ENCODE measurements around the gene ICAM5.

ICAM5 gene

DNA sequence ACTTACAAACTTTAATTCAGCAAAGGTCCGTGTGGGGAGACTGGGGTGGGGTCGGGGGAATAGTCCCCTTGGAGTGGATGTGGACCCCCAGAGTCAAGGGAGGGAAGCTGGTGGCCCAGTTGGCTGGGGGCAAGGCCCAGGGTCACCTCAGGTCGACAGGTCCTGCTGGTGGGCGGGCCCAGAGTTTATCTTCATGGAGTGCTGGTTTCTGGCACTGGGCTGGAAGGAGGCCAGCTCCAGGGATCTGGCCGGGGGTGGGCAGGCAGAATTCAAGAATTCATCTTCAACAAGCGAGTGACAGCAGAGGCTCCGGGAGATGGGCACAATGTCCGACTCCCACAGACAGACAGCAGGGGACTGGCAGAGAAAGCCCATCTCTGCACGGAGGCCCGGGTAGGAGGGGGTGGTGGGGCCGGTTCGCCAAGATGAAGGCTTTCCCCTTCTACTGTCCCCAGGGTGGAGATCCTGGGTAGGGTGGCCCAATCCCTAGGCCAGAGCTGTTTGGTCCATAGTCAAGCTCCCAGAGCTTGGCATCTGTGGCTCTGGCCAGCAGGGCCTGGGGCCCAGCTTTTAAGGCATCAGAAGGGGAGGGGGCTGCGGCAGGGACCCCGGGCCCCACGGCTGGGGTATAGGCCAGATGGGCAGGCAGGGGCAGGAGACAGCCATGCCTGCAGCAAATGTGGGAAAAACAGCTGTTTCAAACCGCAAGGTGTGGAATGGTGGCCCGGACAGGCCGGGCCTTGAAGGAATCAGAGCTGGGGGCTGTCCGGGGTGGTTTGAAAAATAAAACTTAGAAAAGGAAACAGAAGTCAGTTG is 26.7 kb downstream of the ICAM5 start:
- H3K4me3 ChIP-seq (ENCODE audit: low read depth, low read length) = peak overlapping the region; percentile 76
- TF ChIP-seq, protein P1, sequence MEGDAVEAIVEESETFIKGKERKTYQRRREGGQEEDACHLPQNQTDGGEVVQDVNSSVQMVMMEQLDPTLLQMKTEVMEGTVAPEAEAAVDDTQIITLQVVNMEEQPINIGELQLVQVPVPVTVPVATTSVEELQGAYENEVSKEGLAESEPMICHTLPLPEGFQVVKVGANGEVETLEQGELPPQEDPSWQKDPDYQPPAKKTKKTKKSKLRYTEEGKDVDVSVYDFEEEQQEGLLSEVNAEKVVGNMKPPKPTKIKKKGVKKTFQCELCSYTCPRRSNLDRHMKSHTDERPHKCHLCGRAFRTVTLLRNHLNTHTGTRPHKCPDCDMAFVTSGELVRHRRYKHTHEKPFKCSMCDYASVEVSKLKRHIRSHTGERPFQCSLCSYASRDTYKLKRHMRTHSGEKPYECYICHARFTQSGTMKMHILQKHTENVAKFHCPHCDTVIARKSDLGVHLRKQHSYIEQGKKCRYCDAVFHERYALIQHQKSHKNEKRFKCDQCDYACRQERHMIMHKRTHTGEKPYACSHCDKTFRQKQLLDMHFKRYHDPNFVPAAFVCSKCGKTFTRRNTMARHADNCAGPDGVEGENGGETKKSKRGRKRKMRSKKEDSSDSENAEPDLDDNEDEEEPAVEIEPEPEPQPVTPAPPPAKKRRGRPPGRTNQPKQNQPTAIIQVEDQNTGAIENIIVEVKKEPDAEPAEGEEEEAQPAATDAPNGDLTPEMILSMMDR (IDR thresholded peaks at IDR 0.05; ENCODE audit: low read depth, low read length) = no peak
- TF ChIP-seq, protein P2, sequence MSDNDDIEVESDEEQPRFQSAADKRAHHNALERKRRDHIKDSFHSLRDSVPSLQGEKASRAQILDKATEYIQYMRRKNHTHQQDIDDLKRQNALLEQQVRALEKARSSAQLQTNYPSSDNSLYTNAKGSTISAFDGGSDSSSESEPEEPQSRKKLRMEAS (IDR thresholded peaks at IDR 0.05; ENCODE audit: low read depth, low read length) = no peak
- no peak for TF ChIP-seq POLR2A (IDR thresholded peaks at IDR 0.05; ENCODE audit: extremely low read depth, insufficient read length)
- no peak for TF ChIP-seq MYC (IDR thresholded peaks at IDR 0.05; ENCODE audit: low read depth, low read length)
- DNase-seq (ENCODE audit: low read depth) = no peak

DNA sequence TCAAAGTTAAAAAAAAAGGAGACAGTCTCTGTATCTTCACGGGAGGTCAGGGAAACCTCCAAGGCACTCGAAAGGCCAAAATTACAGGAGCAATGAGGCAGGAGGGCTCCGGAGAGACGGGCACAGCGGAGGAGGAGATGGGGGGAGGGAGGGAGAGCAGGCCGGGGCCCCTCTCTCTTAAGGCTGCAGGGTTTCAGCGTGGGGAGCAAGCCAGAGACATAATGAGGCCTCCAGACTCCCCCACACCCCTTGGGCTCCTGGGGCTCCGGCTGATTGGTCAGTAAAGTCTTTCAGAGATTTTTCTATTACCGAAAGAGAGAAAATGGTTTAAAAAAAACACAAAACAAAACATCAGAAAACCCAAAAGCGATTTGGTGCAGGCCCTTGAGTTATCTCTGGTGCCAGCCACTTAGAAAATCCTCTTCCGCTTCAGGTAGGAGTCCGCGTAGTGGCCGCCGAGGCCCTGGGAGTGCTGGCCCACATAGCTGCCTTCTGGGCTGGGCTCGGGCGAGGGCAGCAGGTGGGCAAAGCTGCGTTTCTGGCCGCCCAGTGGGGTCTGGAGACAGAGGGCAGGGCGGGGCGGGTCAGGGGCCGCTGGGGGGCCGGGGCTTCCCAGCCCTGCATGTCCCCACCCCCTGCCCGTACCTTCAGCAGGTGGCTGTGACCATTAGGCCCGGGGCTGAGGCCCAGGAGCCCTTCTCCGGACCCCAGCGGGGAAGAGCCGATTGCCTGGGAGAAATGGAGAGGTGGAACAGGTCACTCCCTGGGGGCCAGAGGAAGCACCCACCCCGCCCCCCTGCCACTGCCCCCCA is 27.5 kb downstream of the ICAM5 start:
- H3K4me3 ChIP-seq (ENCODE audit: low read depth, low read length) = no peak overlapping the region
- no peak for DNase-seq (ENCODE audit: low read depth)
- TF ChIP-seq, protein P2 (IDR thresholded peaks at IDR 0.05; ENCODE audit: low read depth, low read length) = no peak
- no peak for TF ChIP-seq POLR2A (IDR thresholded peaks at IDR 0.05; ENCODE audit: extremely low read depth, insufficient read length)
- no peak for TF ChIP-seq MYC (IDR thresholded peaks at IDR 0.05; ENCODE audit: low read depth, low read length)
- TF ChIP-seq, protein P1 (IDR thresholded peaks at IDR 0.05; ENCODE audit: low read depth, low read length) = no peak

DNA sequence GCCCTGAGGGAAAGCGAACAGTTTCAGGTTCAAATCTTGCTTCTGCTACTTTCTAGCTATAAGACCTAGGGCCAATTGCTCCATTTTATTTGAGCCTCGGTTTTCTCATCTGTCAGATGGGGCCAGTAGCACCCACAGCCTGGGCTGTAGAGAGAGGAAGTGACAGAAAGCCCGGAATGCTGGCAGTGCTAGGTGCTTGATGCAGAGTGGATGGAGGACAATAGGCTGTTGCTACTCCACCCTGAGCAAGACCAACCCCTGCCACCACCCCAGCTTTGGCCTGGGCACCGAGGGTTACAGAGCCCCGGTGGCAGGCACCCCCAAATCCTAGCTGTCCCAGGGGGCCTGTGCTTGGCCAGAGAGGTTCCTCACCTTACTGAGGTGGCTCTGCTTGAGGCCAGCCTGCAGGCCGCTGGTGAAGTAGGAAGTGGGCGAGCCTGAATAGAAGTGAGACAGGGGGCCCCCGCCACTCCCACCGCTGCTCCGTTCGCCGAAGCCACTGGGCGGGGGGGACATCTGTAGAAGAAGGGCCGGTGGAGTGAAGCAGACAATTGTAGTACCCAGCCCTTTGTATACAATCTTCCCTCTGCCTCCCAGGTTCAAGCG is 28.2 kb downstream of the ICAM5 start:
- TF ChIP-seq, protein P1 (IDR thresholded peaks at IDR 0.05; ENCODE audit: low read depth, low read length) = no peak
- TF ChIP-seq, protein P2 (IDR thresholded peaks at IDR 0.05; ENCODE audit: low read depth, low read length) = no peak
- TF ChIP-seq MYC (IDR thresholded peaks at IDR 0.05; ENCODE audit: low read depth, low read length) (no peak), POLR2A (IDR thresholded peaks at IDR 0.05; ENCODE audit: extremely low read depth, insufficient read length) (no peak)
- no peak for DNase-seq (ENCODE audit: low read depth)
- H3K4me3 ChIP-seq (ENCODE audit: low read depth, low read length) = no peak overlapping the region

DNA sequence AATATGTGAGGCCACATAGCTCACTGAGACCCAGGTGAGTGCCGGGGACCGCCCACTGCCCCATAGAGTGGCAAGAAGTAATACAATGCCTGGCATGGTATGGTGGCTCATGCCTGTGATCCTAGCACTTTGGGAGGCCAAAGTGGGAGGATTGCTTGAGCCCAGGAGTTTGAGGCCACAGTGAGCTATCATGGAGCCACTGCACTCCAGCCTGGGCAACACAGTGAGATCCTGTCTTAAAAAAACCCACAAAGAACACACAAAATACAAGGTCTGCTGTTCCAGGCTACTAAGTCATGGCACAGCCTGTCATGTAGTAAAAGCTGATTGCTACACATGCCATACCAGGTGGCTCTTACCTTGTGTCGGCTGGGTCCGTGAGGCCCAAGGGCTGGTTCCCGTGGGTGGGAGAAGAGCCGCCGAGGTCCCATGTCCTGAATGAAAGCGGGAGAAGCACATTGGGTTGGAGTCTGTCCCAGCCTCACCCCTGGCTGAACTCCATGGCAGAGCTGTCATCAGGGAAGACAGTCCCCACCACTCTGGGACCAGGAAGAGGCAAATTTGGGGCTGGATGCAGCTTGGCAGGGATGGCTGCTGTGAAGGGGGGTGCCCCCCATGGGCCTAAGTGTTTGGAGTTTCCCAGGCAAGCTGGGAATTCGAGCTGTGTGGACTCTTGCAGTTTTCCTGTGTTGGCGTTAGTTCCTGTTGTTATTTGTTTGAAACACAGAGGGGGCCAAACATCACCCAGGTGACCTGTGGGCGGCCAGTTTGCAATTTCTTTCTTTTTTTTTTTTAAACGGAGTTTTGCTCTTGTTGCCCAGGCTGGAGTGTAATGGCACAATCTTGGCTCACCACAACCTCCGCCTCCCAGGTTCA is 29.3 kb downstream of the ICAM5 start:
- no peak for DNase-seq (ENCODE audit: low read depth)
- TF ChIP-seq POLR2A (IDR thresholded peaks at IDR 0.05; ENCODE audit: extremely low read depth, insufficient read length) = no peak
- TF ChIP-seq, protein P1 (IDR thresholded peaks at IDR 0.05; ENCODE audit: low read depth, low read length) = no peak
- TF ChIP-seq MYC (IDR thresholded peaks at IDR 0.05; ENCODE audit: low read depth, low read length) = no peak
- TF ChIP-seq, protein P2 (IDR thresholded peaks at IDR 0.05; ENCODE audit: low read depth, low read length) = no peak
- no peak overlapping the region for H3K4me3 ChIP-seq (ENCODE audit: low read depth, low read length)
